ENCODE results near the gene ARHGAP4.

Gene ARHGAP4

DNA sequence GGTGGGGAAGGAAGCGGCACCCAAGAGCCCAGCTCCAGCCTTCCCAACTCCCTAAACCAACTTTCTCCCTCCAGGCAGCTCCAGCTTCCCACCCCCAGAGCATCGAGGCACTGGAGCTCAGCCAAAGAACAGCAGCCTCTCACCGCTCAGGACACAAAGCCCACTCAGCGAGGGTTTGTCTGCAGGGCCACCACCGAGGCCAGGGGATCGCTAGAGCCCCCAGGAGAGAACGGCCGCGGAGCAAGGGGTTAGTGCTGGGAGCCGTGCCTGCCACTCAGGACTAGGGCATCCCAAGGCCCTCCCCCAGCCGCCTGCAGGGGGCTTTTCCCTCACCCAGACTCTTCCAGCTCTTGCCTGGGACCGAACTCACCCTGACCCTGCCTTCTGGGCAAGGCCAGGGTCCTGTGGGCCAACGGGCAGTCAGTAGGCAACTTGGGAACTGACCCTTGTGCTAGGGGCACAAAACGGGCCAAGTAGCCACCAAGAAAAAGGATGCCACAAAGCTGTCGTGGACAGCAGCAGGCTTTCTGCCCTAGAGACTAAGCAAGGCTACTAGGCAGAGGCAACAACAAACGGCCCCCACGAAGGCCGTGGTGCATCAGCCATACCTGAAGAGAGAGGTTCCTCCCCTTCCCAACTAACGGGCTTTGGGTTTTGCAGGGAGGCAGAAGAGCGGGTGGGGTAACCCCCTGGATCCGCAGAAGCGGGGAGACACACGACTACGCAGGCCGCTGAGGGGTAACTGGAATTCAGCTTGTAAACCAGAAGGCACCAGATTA is 43.2 kb upstream of the ARHGAP4 start:
- H3K4me1 ChIP-seq (ENCODE audit: insufficient read depth, low read length) = peaks cover 45% of the 10 kb centered on the region

GRCh38 chrX:153968754-153969124 is 42.7 kb upstream of the ARHGAP4 start:
- peak overlapping the region; percentile 41 to 94 for H3K4me3 ChIP-seq (ENCODE audit: low read depth in 1 of 2, low read length in 2 of 2)
- H3K9ac ChIP-seq (ENCODE audit: low read length) = no peak overlapping the region
- H3K27me3 ChIP-seq (ENCODE audit: control insufficient read depth in 1 of 2, insufficient read depth in 2 of 2, low read length in 2 of 2) = peaks cover 0 to 8% of the 10 kb centered on the region in 2 donors
- peak overlapping the region; percentile 85 for H3K27ac ChIP-seq (ENCODE audit: low read depth, low read length)
- H3K9me3 ChIP-seq (ENCODE audit: low read length) = peaks cover 4% of the 10 kb centered on the region
- peaks cover 39% of the 10 kb centered on the region for H3K4me1 ChIP-seq (ENCODE audit: insufficient read depth, low read length)
- peaks cover 4% of the 10 kb centered on the region for H3K36me3 ChIP-seq (ENCODE audit: insufficient read depth, low read length)

More for the DNA sequence above, 43.2 kb upstream of the ARHGAP4 start:
- peak overlapping the region; percentile 41 to 94 for H3K4me3 ChIP-seq (ENCODE audit: low read depth in 1 of 2, low read length in 2 of 2)
- H3K27me3 ChIP-seq (ENCODE audit: control insufficient read depth in 1 of 2, insufficient read depth in 2 of 2, low read length in 2 of 2) = peaks cover 0 to 8% of the 10 kb centered on the region in 2 donors
- no peaks in the 10 kb centered on the region for H3K36me3 ChIP-seq (ENCODE audit: insufficient read depth, low read length)
- peaks cover 4% of the 10 kb centered on the region for H3K9me3 ChIP-seq (ENCODE audit: low read length)
- peak overlapping the region; percentile 85 for H3K27ac ChIP-seq (ENCODE audit: low read depth, low read length)
- H3K9ac ChIP-seq (ENCODE audit: low read length) = peak overlapping the region; percentile 65

- H3K4me3 ChIP-seq (ENCODE audit: low read depth in 1 of 2, low read length in 2 of 2) = peak overlapping the region; percentile 30 to 94
- H3K27me3 ChIP-seq (ENCODE audit: control insufficient read depth in 1 of 2, insufficient read depth in 2 of 2, low read length in 2 of 2) = peaks cover 0 to 8% of the 10 kb centered on the region in 2 donors
- H3K4me1 ChIP-seq (ENCODE audit: insufficient read depth, low read length) = peaks cover 35% of the 10 kb centered on the region
- H3K9me3 ChIP-seq (ENCODE audit: low read length) = peaks cover 1% of the 10 kb centered on the region
- no peak overlapping the region for H3K9ac ChIP-seq (ENCODE audit: low read length)
- H3K36me3 ChIP-seq (ENCODE audit: insufficient read depth, low read length) = peaks cover 9% of the 10 kb centered on the region
- H3K27ac ChIP-seq (ENCODE audit: low read depth, low read length) = peak overlapping the region; percentile 85
These were observed 42.2 kb upstream of the ARHGAP4 start for GRCh38 chrX:153968255-153968654.

DNA sequence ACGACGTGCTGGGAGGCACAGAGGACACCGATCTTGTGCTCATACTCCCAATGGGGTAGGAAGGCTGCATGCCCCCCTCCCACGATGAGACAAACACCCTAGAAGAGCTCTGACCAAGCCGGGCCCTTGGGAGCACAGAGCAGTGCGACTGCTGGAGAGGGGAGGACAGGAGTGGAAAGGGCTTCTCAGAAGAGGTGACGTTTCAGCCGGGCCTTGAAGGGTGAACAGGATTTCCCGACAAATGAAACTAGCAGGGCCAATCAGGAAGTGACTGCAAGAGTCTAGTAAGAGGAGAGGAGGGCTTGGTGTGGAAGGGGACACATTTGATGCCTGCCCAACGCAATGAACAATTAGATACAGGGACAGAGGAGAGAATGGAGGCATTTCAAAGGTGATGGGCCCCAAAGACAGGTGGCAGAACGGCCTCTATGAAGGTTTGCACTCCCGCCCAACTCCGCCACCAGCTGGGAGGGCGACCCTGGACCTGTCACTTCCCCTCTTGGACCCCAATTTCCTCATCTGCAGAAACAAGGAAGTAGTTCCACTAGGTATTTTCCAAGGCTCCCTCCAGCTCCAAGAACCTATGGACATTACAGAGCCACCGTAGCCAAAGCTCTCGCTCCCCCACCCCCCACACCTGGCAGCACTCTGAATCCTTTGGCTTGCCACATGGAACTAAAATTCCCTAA is 41.6 kb upstream of the ARHGAP4 start:
- no peaks in the 10 kb centered on the region for H3K9me3 ChIP-seq (ENCODE audit: low read length)
- peaks cover 14% of the 10 kb centered on the region for H3K36me3 ChIP-seq (ENCODE audit: insufficient read depth, low read length)
- H3K27ac ChIP-seq (ENCODE audit: low read depth, low read length) = peak overlapping the region; percentile 85
- peaks cover 0 to 8% of the 10 kb centered on the region in 2 donors for H3K27me3 ChIP-seq (ENCODE audit: control insufficient read depth in 1 of 2, insufficient read depth in 2 of 2, low read length in 2 of 2)
- no peak overlapping the region for H3K9ac ChIP-seq (ENCODE audit: low read length)
- peaks cover 31% of the 10 kb centered on the region for H3K4me1 ChIP-seq (ENCODE audit: insufficient read depth, low read length)
- H3K4me3 ChIP-seq (ENCODE audit: low read depth in 1 of 2, low read length in 2 of 2) = no peak overlapping the region

DNA sequence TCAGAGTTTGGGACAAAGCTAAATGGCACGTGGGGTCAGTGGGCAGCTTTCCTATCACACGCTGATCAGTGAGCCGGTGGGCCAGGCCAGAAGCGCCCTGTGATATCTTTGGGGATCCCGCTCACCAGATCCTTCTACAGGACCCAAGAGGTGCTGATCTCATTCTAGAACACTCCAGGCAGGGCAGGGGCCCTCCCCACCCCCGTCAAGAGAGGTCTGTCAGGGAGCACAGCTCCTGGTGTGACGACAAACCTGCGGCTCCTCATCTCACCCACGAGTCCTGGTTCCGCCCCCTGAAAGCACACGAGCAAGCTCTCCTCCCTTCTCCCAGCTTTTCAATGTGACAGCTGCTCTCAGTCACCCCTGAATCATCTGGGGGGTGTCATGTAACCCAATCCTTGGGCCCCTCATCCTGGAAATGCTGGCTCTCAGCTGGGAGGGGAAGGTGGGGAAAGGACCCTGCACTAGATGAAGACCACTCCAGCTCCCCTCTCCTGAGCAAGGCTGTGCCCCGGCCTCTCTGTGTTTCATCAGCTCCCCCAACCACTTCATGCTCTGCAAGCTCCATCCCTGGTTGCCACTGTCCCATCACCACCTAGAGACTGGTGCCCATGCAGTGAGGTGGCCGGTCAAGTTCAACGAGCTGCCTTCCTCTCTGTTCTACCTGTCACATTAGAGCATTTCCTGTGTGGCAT is 40.9 kb upstream of the ARHGAP4 start:
- Histone ChIP-seq H3K4me3 (ENCODE audit: low read depth in 1 of 2, low read length in 2 of 2) (peak overlapping the region in 1 of 2 donors; percentile 8), H3K36me3 (ENCODE audit: insufficient read depth, low read length) (peaks cover 21% of the 10 kb centered on the region), H3K9me3 (ENCODE audit: low read length) (no peaks in the 10 kb centered on the region), H3K27me3 (ENCODE audit: control insufficient read depth in 1 of 2, insufficient read depth in 2 of 2, low read length in 2 of 2) (peaks cover 0 to 8% of the 10 kb centered on the region in 2 donors), H3K4me1 (ENCODE audit: insufficient read depth, low read length) (peaks cover 31% of the 10 kb centered on the region), H3K27ac (ENCODE audit: low read depth, low read length) (peak overlapping the region; percentile 35), H3K9ac (ENCODE audit: low read length) (no peak overlapping the region)

GRCh38 chrX:153966283-153966688 is 40.2 kb upstream of the ARHGAP4 start:
- Histone ChIP-seq H3K27ac (ENCODE audit: low read depth, low read length) (peak overlapping the region; percentile 35), H3K9ac (ENCODE audit: low read length) (no peak overlapping the region), H3K9me3 (ENCODE audit: low read length) (no peaks in the 10 kb centered on the region), H3K4me1 (ENCODE audit: insufficient read depth, low read length) (peaks cover 31% of the 10 kb centered on the region), H3K36me3 (ENCODE audit: insufficient read depth, low read length) (peaks cover 28% of the 10 kb centered on the region), H3K27me3 (ENCODE audit: control insufficient read depth in 1 of 2, insufficient read depth in 2 of 2, low read length in 2 of 2) (peaks cover 0 to 8% of the 10 kb centered on the region in 2 donors), H3K4me3 (ENCODE audit: low read depth in 1 of 2, low read length in 2 of 2) (peak overlapping the region in 1 of 2 donors; percentile 8)

DNA sequence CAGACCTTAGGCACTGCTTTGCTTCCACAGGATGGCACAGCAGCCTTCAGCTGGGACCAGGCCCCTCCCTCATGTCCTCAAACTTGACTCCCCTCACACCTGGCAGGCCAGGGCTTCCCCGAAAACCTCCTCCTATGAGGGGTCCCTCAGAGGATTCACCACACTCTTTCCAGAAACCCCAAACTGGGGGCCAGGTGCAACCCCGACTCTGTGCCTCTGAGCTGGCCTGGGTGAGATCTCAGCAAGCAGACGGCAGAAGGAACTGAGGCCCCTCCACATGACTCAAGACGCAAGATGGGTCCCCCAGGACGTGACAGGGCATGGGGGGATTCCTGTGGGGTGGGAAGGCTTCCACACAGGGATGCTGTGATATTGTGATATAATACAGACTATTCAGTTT is 39.3 kb upstream of the ARHGAP4 start:
- Histone ChIP-seq H3K27ac (ENCODE audit: low read depth, low read length) (no peak overlapping the region), H3K9me3 (ENCODE audit: low read length) (no peaks in the 10 kb centered on the region), H3K4me1 (ENCODE audit: insufficient read depth, low read length) (peaks cover 31% of the 10 kb centered on the region), H3K9ac (ENCODE audit: low read length) (no peak overlapping the region), H3K36me3 (ENCODE audit: insufficient read depth, low read length) (peaks cover 37% of the 10 kb centered on the region), H3K27me3 (ENCODE audit: control insufficient read depth in 1 of 2, insufficient read depth in 2 of 2, low read length in 2 of 2) (peaks cover 0 to 8% of the 10 kb centered on the region in 2 donors), H3K4me3 (ENCODE audit: low read depth in 1 of 2, low read length in 2 of 2) (no peak overlapping the region)

- peaks cover 30% of the 10 kb centered on the region for H3K4me1 ChIP-seq (ENCODE audit: insufficient read depth, low read length)
These were observed 38.0 kb upstream of the ARHGAP4 start for GRCh38 chrX:153964105-153964504.

GRCh38 chrX:153963546-153963945 is 37.5 kb upstream of the ARHGAP4 start:
- Histone ChIP-seq H3K4me1 (ENCODE audit: insufficient read depth, low read length) (peaks cover 25% of the 10 kb centered on the region), H3K27ac (ENCODE audit: low read depth, low read length) (no peak overlapping the region), H3K27me3 (ENCODE audit: control insufficient read depth in 1 of 2, insufficient read depth in 2 of 2, low read length in 2 of 2) (peaks cover 0 to 16% of the 10 kb centered on the region in 2 donors), H3K9me3 (ENCODE audit: low read length) (no peaks in the 10 kb centered on the region), H3K4me3 (ENCODE audit: low read depth in 1 of 2, low read length in 2 of 2) (no peak overlapping the region), H3K36me3 (ENCODE audit: insufficient read depth, low read length) (peaks cover 52% of the 10 kb centered on the region), H3K9ac (ENCODE audit: low read length) (no peak overlapping the region)

More at GRCh38 chrX:153964105-153964504, 38.0 kb upstream of the ARHGAP4 start:
- H3K36me3 ChIP-seq (ENCODE audit: insufficient read depth, low read length) = peaks cover 47% of the 10 kb centered on the region
- H3K9ac ChIP-seq (ENCODE audit: low read length) = no peak overlapping the region
- no peaks in the 10 kb centered on the region for H3K9me3 ChIP-seq (ENCODE audit: low read length)
- H3K27ac ChIP-seq (ENCODE audit: low read depth, low read length) = no peak overlapping the region
- H3K4me3 ChIP-seq (ENCODE audit: low read depth in 1 of 2, low read length in 2 of 2) = no peak overlapping the region
- H3K27me3 ChIP-seq (ENCODE audit: control insufficient read depth in 1 of 2, insufficient read depth in 2 of 2, low read length in 2 of 2) = peaks cover 0 to 12% of the 10 kb centered on the region in 2 donors

DNA sequence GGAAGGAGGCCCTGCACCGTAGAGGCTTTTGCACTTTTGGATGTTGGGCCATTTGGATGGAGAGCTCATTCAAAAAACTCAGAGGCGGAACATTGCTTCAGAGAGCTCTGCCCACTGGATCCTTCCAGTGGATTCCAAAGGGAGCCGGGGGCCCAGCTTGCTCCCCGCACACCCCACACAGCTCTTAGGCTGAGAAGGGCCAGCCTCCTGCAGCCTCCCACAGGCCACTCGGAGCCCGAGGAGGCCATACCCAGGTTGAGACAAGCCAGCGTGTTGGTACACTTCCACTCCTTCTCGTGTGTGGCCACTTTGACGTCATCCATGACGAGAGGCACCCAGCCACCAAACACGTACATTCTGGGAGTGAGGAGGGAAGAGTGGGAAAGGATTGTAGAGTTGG is 35.2 kb upstream of the ARHGAP4 start:
- H3K36me3 ChIP-seq (ENCODE audit: insufficient read depth, low read length) = peaks cover 72% of the 10 kb centered on the region
- H3K27ac ChIP-seq (ENCODE audit: low read depth, low read length) = no peak overlapping the region
- H3K4me1 ChIP-seq (ENCODE audit: insufficient read depth, low read length) = peaks cover 2% of the 10 kb centered on the region
- H3K9ac ChIP-seq (ENCODE audit: low read length) = no peak overlapping the region
- H3K9me3 ChIP-seq (ENCODE audit: low read length) = no peaks in the 10 kb centered on the region
- peaks cover 0 to 16% of the 10 kb centered on the region in 2 donors for H3K27me3 ChIP-seq (ENCODE audit: control insufficient read depth in 1 of 2, insufficient read depth in 2 of 2, low read length in 2 of 2)
- H3K4me3 ChIP-seq (ENCODE audit: low read depth in 1 of 2, low read length in 2 of 2) = no peak overlapping the region

DNA sequence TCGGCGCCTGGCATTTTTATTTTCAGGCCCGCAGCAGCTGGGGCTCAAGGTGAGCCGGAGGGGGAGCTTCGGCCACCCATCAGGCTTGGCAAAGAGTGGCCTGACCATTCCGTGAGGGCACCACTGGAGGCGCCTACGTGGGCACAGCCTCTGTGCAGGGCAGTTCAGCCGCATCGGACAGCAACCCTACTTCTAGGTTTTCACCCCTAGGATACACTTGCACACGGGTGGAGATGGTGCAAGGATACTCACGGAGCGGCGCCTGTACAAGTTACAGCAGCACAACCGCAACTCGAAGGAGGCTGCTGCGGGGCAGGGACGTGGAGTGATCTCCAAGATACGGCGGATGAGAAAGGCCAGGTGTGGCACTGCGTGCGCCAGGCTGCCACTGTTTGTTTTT is 34.7 kb upstream of the ARHGAP4 start:
- H3K9ac ChIP-seq (ENCODE audit: low read length) = no peak overlapping the region
- H3K9me3 ChIP-seq (ENCODE audit: low read length) = no peaks in the 10 kb centered on the region
- H3K4me3 ChIP-seq (ENCODE audit: low read depth in 1 of 2, low read length in 2 of 2) = no peak overlapping the region
- peaks cover 77% of the 10 kb centered on the region for H3K36me3 ChIP-seq (ENCODE audit: insufficient read depth, low read length)
- no peak overlapping the region for H3K27ac ChIP-seq (ENCODE audit: low read depth, low read length)
- H3K27me3 ChIP-seq (ENCODE audit: control insufficient read depth in 1 of 2, insufficient read depth in 2 of 2, low read length in 2 of 2) = peaks cover 0 to 11% of the 10 kb centered on the region in 2 donors
- no peaks in the 10 kb centered on the region for H3K4me1 ChIP-seq (ENCODE audit: insufficient read depth, low read length)

Data from muscle layer of colon (tissue), 2 donors.